Panc1 (cell line): ENCODE data around the gene FGD2. TPM values are rescaled to one million over a fixed set of nuclear protein-coding genes. Genes with fewer than 3 reads are reported as not detected.

Experiments
- ATAC-seq: fragments of 200-7000 bp; cut with Tn5 transposase; 2 replicates; pipeline ENCODE4 v1.9.1; 2020; ENCODE audit warnings: mild to moderate bottlenecking, moderate library complexity
- BruUV-seq: library from RNA; stranded (reverse); fragments of 400-500 nt; replicated peaks from 2 replicates; lab custom pipeline; 2021; lab: Mats Ljungman, UMichigan
- CTCF ChIA-PET: fragments of 300-600 bp; sonication (Branson Sonifier 250); formaldehyde crosslinking; loops from one replicate; lab custom pipeline; 2022; ENCODE audit warnings: antibody characterized with exemption; lab: Charles Lee
- POLR2A ChIA-PET: fragments of 300-600 bp; sonication (Branson Sonifier 250); formaldehyde crosslinking; loops from one replicate; lab custom pipeline; 2022; ENCODE audit warnings: antibody characterized with exemption; lab: Charles Lee
- DNase-seq: peaks from one replicate; pipeline ENCODE4 v3.0.0-alpha.2; 2010; ENCODE audit warnings: low read depth, low spot score
- H3K27ac ChIP-seq: 2 replicates; pipeline ENCODE4 v1.5.1; 2011; ENCODE audit warnings: mild to moderate bottlenecking, low read length, inconsistent platforms
- H3K27me3 ChIP-seq: fragments of 200-500 bp; sonication (Bioruptor generic); 2 replicates; pipeline ENCODE4 v1.6.0; 2014; ENCODE audit warnings: low read length, inconsistent platforms; ENCODE audit not compliant: control insufficient read depth, insufficient read depth
- H3K36me3 ChIP-seq: fragments of 200-500 bp; sonication (Bioruptor generic); 2 replicates; pipeline ENCODE4 v1.5.1; 2014; ENCODE audit warnings: inconsistent platforms, mild to moderate bottlenecking, low read length, moderate library complexity; ENCODE audit not compliant: control insufficient read depth, insufficient read depth
- H3K4me1 ChIP-seq: 2 replicates; pipeline ENCODE4 v1.5.1; 2011; ENCODE audit warnings: inconsistent platforms, mild to moderate bottlenecking, low read length, moderate library complexity; ENCODE audit not compliant: control insufficient read depth, insufficient read depth
- H3K4me3 ChIP-seq, 2 experiments: 2 replicates each; pipeline ENCODE4 v1.5.1; 2011 to 2012; ENCODE audit warnings: low read depth in 2 of 2, low read length in 2 of 2, mild to moderate bottlenecking in 2 of 2, inconsistent platforms in 1 of 2, moderate library complexity in 1 of 2
- H3K9me3 ChIP-seq: fragments of 200-500 bp; sonication (Bioruptor generic); 2 replicates; pipeline ENCODE4 v1.5.1; 2014; ENCODE audit warnings: low read depth, mild to moderate bottlenecking, inconsistent platforms, low read length, moderate library complexity; ENCODE audit not compliant: control insufficient read depth, insufficient read depth
- POLR2AphosphoS5 ChIP-seq: IDR thresholded peaks from 2 replicates; pipeline ENCODE4 v1.6.1; 2012; ENCODE audit warnings: mild to moderate bottlenecking, low read depth, low read length, moderate library complexity
- REST ChIP-seq, 2 experiments: IDR thresholded peaks; 2 replicates each; pipeline ENCODE4 v1.6.1; 2011 to 2012; ENCODE audit warnings: low read depth in 2 of 2, control low read depth in 1 of 2, low read length in 1 of 2, mild to moderate bottlenecking in 1 of 2, moderate library complexity in 1 of 2; ENCODE audit not compliant: insufficient read depth in 1 of 2
- SIN3A ChIP-seq: IDR thresholded peaks from 2 replicates; pipeline ENCODE4 v1.6.1; 2012; ENCODE audit warnings: low read depth, mild to moderate bottlenecking, low read length, moderate library complexity, borderline replicate concordance; ENCODE audit not compliant: insufficient read depth
- TCF7L2 ChIP-seq: IDR thresholded peaks from 2 replicates; pipeline ENCODE4 v1.6.1; 2011; ENCODE audit warnings: mild to moderate bottlenecking, low read depth, low read length, inconsistent platforms
- in situ Hi-C: cut with HindIII; loops from 2 replicates; pipeline ENCODE4 v1.10.0; 2016; ENCODE audit warnings: low sequenced_read_pairs, low pct_unique_long_range_greater_than_20kb
- intact Hi-C: fragments of 100-400 bp; cut with micrococcal nuclease; formaldehyde crosslinking; loops from one replicate; pipeline ENCODE4 v1.10.0; 2022; ENCODE audit not compliant: unreplicated experiment
- total RNA-seq: library from RNA; stranded (reverse); gene quantifications from one replicate; pipeline ENCODE4 v1.2.1, GENCODE V29; 2021; ENCODE audit not compliant: unreplicated experiment
- TF ChIP-seq, protein P1 (sequence below): fragments of 450-650 bp; IDR thresholded peaks from 2 replicates; pipeline ENCODE4 v1.5.1; 2017; ENCODE audit warnings: mild to moderate bottlenecking

The FGD2 gene
- total RNA-seq, 1 experiment from 2014 or later: 0.10 TPM

- H3K27me3 ChIP-seq: no peaks in the 10 kb centered on the region
- intact Hi-C loops: no loop called here
- CTCF ChIA-PET: no interaction called here
- no peak for TF ChIP-seq TCF7L2
- TF ChIP-seq SIN3A: no peak
- TF ChIP-seq, protein P1, sequence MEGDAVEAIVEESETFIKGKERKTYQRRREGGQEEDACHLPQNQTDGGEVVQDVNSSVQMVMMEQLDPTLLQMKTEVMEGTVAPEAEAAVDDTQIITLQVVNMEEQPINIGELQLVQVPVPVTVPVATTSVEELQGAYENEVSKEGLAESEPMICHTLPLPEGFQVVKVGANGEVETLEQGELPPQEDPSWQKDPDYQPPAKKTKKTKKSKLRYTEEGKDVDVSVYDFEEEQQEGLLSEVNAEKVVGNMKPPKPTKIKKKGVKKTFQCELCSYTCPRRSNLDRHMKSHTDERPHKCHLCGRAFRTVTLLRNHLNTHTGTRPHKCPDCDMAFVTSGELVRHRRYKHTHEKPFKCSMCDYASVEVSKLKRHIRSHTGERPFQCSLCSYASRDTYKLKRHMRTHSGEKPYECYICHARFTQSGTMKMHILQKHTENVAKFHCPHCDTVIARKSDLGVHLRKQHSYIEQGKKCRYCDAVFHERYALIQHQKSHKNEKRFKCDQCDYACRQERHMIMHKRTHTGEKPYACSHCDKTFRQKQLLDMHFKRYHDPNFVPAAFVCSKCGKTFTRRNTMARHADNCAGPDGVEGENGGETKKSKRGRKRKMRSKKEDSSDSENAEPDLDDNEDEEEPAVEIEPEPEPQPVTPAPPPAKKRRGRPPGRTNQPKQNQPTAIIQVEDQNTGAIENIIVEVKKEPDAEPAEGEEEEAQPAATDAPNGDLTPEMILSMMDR: no peak
- no peak for TF ChIP-seq POLR2AphosphoS5
- TF ChIP-seq REST (IDR thresholded peaks at IDR 0.05; ENCODE audit: insufficient read depth in 1 of 2, low read depth in 2 of 2, low read length in 1 of 2): no peak
- no peaks in the 10 kb centered on the region for H3K9me3 ChIP-seq
- DNase-seq: no peak
- H3K36me3 ChIP-seq: no peaks in the 10 kb centered on the region
- no peaks in the 10 kb centered on the region for H3K4me1 ChIP-seq
- POLR2A ChIA-PET: no interaction called here
- ATAC-seq: no peak
- no peak overlapping the region for H3K4me3 ChIP-seq
- in situ Hi-C loops: no loop called here
- BruUV-seq: no TSS peak
- H3K27ac ChIP-seq: no peak overlapping the region
These were observed 3.3 kb downstream of the FGD2 start for GRCh38 chr6:37008484-37009465.

GRCh38 chr6:37010402-37010892, 5.0 kb downstream of the FGD2 start:
- Histone ChIP-seq H3K9me3 (no peaks in the 10 kb centered on the region), H3K4me3 (no peak overlapping the region), H3K27me3 (no peaks in the 10 kb centered on the region), H3K36me3 (no peaks in the 10 kb centered on the region), H3K4me1 (no peaks in the 10 kb centered on the region), H3K27ac (no peak overlapping the region)
- ATAC-seq (no peak), DNase-seq (no peak)
- in situ Hi-C loops: no loop called here
- intact Hi-C loops: no loop called here
- no peak for TF ChIP-seq TCF7L2
- TF ChIP-seq, protein P1: no peak
- no TSS peak for BruUV-seq
- ChIA-PET CTCF (no interaction called here), POLR2A (no interaction called here)
